NCI-H2171 treated with DMSO at 0.1 percent for 48 hours (cell line): ENCODE measurements around the gene B4GALT4.
A peak's percentile ranks its signal among the peaks of the same experiment; 100 is the strongest.
"Not testable (repeated sequence)": the region's sequence is repeated elsewhere in the genome, so short reads cannot be mapped to it uniquely, and the experiment has no call there.

Experiments
- DNase-seq: peaks from one replicate; lab custom pipeline; 2025; lab: John Stamatoyannopoulos, UW

Gene B4GALT4

DNA sequence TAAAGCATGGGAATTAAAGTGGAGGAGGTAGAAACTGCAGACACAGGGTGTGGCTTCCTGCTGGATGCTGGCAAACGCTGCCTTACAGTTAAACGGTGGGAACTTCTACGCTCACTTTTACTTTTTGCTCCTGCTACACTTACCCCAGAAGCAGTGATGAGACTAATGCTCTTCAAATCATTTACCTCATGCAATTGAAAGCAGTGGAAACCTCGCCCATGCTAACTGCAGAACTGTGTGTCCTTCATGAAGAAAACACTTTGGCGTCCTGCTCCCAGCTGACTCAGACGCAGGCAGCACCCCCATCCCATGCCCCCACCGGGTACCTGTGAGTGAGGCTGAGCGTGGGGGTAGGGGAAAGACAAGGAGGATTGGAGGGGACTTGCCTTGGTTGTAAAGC, 35.5 kb downstream of the B4GALT4 start:
- no peak for DNase-seq

DNA sequence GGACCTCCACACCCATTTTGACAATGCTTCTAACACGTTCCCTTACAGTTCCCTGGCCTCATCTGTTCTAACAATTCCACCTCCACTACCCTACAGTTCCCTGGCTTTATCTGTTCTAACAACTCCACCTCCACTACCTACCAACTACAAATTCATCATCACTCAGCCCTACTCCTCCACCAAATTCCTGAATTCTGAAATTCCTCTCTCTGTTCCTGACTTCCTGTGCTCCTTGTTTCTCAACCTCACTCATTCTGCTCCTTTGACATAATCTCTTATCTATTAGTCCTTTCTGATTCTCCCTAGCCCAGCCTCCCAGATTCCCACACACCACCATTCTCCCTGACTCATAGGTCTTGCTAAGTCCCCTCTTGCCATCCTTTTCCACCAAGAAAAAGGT, 44.8 kb downstream of the B4GALT4 start:
- no peak for DNase-seq

DNA sequence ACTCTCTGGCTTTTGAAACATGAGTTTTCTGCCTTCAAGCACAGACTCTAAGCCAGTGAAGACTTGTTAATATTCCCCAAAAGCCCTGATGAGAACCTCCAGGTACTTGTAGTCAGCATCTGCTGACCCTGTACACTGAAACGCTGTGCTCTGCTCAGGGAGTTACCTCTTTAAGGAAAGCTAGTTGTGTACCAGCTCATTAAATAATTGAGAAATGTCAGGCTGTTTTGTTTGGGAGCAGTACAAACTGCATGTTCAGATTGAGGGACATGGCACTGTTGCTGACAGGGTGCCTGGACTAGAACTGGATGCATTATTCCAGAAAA, 45.6 kb downstream of the B4GALT4 start:
- no peak for DNase-seq

DNA sequence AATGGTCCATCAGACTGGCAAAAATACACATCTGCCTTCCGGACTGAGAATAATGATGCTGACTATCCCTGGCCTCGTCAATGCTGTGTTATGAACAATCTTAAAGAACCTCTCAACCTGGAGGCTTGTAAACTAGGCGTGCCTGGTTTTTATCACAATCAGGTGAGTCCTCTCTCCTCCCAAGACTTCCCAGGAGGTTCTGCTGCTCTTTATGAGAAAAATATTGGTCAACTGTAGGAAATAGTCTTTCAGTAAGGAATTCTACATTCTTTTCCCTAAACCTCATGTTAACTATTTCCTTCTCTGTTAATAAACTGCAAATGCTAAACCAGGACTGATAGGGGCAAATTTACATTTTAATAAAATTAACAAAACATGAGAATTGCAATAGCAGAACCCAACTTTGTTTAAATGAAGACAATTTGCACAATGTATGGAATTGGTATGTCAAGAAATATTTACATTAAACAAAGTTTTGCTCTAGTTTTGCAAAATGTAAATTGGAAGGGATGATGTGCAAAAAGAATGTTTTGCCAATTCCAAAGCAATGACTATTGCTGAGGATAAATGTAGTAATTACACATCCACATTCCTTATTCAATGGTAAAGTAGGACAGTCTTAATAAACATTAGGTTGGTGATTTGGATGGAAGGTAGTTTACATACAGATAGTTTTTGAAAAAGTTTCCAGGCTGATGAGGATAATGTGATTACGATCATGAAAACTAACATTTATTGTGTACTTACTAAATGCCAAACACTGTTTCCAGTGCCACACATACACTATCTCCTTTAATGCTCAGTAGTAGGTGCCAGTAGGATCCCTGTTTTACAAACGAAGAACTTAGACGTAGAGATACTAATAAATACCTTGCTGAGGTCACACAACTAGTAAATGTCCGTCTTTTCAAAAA, 46.2 kb downstream of the B4GALT4 start:
- DNase-seq = no peak

DNA sequence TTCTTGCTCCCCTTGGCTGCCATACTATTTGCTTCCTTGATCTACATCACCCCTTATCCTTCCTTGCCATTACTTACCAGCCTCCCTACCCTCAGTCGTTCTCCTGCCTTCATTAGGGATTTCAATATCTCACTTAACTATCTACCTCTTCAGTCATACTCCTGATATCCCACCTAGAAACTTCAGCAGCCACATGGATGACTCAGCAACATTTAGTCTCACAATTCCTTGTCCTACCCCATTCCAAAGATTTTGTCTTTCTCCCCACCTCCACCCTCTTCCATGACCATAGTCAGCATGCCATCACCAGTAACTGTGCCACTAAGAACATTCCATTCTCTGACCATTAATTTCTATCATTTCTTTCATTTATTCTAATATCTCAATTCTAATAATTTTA, 48.9 kb downstream of the B4GALT4 start:
- DNase-seq = no peak

DNA sequence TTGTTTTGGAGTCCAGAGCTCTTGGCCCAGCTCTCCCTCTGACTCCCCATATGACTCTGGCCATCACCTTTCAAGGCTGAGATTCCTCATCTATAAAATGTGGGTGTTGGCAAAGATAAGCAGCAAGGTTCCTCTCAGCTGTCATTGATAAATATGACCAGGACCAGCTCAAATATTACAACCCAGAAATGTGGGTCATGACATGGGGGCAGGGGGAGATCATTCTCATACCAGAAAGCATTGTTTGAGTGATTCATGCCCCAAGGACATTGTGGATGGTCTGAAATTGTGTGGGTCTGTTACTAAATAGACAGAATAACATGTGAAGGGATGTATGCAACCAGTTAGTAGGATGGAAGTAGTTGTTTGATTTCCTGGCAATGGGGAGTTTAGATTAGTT, 53.4 kb downstream of the B4GALT4 start:
- DNase-seq = no peak

DNA sequence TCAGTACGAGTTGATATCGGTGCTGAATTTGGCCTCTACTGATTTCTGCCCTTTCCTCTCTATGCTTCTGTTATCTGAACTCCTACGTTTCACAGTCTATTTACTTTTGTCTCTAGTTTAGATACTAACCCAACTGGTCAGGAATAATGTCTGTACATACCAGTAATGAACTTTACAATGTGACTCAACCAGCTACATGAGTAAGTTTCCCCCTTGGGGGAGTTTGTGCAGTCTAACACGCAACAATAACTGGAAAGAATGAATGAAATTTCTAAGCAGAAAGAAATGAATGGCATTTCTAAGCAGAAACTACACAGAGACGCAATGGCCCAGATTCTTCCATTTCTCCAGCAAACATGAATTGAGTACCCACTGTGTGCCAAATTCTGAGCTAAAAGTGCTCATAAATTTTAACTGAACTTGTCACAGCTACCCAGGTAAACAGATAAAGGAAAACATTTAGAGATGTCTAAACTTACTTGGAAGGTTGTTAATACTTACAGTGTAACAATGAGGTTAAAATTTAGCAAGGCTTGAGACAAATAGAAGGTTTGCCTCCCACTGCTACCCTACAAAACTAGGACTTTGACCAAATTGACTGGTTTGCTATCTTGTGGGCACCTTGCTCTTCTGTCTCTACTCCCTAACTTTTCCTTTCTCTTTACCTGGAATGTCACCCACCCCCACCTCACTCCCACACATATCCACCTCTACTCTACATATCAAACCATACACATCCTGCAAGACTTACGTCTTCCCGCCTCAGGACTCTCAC, 55.7 kb downstream of the B4GALT4 start:
- no peak for DNase-seq

DNA sequence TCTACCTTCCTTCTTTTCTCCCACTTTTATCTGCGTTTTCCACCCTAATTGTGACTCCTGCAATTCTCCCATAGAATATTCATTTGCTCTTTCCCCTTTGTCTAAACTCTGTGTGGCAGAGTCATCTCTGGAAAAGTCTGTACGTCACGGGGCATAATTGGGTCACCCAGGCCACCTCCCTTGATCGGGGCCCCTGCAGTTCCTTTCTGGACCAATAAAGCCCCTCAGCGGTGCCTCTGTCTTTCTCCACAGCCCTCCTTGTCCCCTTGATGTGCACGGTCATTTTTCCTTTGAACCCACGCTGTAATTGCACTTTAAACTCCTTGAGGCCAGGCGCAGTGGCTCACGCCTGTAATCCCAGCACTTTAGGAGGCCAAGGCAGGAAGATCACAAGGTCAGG, 56.6 kb downstream of the B4GALT4 start:
- no peak for DNase-seq

DNA sequence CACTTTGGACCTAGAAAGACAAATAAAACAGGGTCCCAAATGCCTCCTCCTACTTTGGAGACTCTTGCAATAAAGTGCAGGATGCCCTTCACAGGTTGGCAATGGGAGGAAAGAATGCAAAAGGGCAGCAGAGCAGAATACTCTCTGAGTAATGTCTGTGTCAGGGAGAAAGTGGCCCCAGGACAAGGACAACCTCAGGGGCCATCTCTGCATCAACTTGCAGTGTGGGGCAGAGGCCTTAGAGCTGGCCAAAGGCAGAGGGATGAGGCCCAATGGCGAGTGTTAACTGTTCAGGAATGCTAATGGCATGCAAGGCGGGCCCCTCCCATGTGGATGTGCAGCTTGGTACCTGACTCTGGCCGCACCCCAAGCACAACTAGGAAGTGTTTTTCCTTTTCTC, 58.9 kb downstream of the B4GALT4 start:
- no peak for DNase-seq

DNA sequence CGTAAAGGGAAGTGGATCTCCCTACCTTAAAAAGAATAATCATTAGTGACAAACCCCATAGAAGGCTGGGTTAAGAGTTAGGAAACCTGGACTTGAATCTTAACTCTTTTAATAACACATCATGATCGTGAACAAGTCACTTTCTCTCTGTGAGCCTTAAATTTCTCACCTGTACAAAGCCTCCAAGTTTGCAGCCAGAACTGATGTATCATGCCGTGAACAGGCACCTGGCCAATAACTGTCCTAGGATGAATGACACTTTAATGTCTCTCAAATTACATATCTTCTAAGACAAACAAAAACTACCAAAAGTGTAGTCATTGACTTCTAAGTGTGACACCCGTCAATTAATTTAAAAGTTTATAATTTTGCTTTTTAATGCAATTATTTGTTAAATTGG, 63.4 kb downstream of the B4GALT4 start:
- DNase-seq = no peak

DNA sequence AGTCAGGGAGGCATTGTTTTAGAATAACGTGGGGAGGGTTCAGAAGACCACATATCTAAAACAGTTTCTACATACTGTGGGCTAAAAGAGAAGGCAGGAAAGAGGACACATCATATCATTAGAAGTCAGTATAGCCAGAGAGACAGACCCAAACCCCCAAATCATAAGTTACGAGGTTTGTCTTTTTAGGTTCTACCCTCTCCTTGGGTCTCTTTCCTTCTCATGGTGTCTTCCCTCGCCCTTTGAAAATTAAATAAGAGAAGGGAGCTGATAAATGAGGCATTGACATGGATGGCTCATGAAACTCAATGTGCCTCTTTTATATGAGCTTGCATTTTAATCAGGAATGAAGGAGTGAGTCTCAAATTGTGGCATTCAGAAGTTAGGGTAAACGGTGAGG, 63.9 kb downstream of the B4GALT4 start:
- no peak for DNase-seq

DNA sequence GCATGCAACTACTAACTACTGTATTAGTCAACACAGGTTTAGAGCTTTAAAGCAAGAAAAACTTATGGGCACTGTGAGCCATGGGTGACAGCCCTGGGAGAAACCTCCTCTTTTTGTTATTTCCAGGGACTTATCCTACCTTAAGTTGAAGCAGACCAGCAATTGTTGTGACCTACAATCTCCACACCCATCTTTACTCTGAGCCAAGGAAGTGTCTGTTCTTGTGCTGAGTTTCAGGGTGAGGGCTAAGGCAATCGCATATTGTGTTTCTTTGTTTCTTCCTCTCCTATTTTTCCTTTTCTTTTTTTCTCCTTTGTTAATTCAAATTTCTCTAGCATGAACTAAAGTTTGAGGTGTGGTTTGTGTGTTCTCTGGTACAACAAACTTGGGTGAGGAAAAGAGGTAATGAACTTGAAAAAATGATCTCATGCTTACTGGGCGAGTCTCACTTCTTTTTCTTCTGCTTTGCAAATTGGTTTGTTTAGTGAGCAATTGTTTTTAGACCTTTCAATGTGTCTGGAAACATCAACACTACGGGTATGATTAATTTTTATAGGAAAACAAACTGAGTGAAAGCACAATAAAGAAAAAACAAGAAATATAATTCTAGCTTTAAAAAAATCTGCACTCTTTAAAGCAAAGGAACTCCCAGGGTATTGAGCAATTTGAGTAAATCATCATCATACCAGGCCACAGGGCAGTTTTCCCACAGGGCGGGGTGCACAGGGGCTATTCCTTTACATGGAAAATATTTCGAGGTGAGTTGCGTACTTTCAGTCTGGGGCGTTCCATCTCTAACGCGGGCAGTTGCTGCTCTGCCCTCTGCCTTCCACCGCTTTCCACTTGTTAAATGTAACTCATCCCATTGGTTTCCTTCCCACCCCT, 64.6 kb downstream of the B4GALT4 start:
- no peak for DNase-seq

DNA sequence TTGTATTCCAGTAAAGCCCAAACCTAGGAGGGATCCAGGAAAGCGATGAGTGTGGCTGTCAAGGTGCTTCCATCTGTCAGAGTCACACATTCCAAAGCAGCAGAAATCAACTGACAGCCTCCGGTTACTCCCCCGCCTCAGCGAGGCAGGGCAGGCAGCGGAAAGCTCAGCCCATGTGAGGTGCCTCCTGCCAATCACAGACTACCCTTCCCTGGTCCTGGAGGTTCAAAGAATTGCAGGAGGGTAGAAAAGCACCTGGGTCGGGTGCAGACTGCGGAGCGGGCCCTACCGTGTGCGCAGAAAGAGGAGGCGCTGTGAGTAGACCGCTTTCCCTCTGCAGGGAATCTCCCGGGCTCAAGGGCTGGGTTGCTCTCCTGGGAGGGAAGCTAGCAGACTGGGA, 67.4 kb downstream of the B4GALT4 start, which contains the start of gene UPK1B:
UPK1B (plus strand) TSS at position 274 of the 400 bp plus-strand sequence. CDS start 13,144 bp downstream, outside the sequence.
- DNase-seq = peak; percentile 13

DNA sequence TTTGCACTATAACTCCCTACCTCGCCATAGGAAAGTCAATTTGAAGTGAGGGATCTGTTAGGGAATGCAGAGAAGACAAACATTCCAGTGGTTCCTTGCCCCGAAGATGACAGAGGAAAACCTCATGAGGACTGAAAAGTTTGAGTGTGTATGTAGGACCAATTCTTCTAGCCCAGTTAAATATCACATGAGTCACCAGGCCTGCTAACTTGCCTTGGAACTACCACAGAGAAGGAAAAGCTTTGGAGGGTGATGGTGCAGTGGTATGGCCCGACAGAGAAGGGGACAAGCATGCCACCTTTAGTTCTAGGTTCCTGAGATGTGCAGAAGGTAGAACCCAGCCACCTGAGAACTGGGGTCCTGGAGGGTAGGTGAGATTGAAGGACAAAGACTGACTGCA, 69.9 kb downstream of the B4GALT4 start:
- no peak for DNase-seq

DNA sequence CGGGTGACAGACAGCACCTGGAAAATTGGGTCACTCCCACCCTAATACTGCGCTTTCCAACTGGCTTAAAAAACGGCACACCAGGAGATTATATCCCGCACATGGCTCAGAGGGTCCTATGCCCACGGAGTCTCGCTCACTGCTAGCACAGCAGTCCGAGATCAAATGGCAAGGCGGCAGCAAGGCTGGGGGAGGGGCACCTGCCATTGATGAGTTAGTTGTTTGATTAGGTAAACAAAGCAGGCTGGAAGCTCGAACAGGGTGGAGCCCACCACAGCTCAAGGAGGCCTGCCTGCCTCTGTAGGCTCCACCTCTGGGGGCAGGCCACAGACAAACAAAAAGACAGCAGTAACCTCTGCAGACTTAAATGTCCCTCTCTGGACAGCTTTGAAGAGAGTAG, 75.9 kb downstream of the B4GALT4 start:
- not testable (repeated sequence) for DNase-seq
